Iris pigment epithelial cell (primary cell): ENCODE results near the gene ERICH6B.

Source experiments
- DNase-seq: peaks from one replicate; pipeline ENCODE4 v3.0.0-alpha.2; 2011; ENCODE audit warnings: low read depth

Gene ERICH6B

DNA sequence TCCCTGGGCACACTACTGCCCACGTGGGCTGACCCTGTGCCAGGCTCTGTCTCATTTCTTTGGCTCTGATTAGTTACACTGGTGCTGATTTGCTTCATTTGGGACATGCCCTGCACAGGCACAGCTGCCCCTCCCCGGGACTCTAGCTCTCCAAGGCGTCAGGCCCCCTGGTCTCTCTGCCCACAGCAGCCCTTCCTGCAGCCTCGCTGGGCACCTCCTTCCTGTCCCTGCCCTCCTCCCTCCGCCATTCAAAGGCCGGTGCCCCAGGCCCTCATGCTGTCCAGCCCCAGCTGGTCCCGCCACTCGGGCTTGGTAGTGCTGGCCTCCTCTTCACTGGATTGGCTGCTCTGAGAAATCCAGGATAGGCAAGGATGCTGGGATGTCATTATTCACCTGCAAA lies 73.1 kb downstream of the ERICH6B start:
- DNase-seq: no peak

- DNase-seq: no peak
Observed at GRCh38 chr13:45541806-45542205, 73.7 kb downstream of the ERICH6B start.

GRCh38 chr13:45540864-45541263 lies 74.7 kb downstream of the ERICH6B start:
- DNase-seq: no peak

- DNase-seq: no peak
Observed at GRCh38 chr13:45540195-45540594, 75.3 kb downstream of the ERICH6B start.

DNA sequence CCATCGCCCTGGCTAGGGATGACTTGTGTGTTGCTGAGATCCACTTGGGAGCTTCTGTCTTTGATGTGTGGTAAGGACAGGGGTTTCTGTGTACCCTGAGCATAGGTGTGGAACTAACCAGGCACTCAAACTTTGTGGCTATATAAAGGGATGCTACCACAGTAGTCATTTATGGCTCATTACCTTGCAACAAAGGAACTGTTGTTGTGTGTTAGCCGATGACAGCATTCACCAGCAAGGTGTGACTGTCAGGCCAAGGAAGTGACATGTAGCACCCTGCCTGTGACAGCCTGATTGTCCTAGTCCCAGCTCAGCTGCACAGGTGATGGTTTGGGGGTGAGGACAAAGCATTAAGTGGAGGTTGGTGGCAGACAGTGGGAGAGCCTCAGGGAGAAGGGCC lies 77.2 kb downstream of the ERICH6B start:
- no peak for DNase-seq

- peak; percentile 30 for DNase-seq
Observed at GRCh38 chr13:45537516-45537915, 78.0 kb downstream of the ERICH6B start.

GRCh38 chr13:45536224-45536623 lies 79.3 kb downstream of the ERICH6B start:
- DNase-seq: no peak

GRCh38 chr13:45534604-45535003 lies 80.9 kb downstream of the ERICH6B start:
- DNase-seq: no peak

DNA sequence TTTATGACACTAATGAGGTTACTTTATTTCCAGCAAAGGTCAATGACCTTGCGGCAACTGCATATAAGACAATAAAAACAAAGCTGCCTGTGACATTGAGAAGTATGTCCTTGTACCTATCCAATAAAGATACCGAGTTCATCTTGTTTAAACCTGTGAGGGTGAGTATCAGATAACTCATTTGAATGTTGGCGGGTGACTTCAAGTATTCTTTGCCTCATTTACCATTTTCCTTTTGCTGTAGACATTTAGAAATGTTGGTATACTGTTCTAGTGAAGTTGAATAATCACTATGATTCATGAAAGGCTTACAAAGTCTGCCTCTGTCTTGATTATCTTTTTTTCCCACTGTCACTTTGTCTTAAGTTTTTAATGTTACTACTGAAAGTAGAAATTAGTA lies 85.8 kb downstream of the ERICH6B start:
- DNase-seq: no peak

GRCh38 chr13:45527699-45528462 lies 87.7 kb downstream of the ERICH6B start:
- DNase-seq: peak; percentile 45

DNA sequence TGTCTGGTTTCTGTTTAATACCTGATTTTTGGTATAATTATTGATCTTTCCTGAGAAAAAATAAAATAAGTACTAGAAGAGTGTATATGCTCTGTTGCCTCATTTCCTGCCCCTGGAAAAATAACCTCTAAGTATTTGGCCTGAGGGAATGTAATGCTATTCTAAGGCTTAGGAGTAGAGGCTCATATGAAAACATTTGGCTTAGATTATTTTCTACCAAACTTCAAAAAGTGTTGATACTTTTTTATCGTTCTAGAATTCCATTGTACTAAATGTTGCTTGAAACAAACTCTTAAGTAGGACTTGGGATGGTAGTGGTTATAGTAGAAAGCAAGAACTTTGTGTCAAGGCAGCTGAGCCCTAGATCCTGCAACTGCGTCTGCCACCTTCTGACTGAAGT lies 93.0 kb downstream of the ERICH6B start:
- DNase-seq: peak; percentile 39

DNA sequence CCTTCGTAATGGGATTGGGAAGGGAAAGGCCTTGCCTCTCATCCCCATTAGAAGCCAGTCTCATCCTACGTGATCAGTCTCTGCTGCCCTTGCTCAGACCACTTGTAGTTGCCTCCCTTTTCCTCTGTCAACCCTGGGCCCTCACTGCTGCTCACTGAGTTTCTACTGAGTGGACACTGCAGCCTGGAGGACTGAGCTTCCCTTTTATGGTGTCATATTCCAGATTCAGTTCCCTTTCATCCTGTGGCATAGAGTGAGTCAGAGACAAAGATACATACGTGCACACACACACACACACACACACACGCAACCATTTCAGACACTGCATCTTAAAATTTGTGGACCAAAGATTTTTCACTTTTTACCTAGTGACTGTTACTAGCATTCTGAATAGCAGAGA lies 94.2 kb downstream of the ERICH6B start:
- peak; percentile 82 for DNase-seq

DNA sequence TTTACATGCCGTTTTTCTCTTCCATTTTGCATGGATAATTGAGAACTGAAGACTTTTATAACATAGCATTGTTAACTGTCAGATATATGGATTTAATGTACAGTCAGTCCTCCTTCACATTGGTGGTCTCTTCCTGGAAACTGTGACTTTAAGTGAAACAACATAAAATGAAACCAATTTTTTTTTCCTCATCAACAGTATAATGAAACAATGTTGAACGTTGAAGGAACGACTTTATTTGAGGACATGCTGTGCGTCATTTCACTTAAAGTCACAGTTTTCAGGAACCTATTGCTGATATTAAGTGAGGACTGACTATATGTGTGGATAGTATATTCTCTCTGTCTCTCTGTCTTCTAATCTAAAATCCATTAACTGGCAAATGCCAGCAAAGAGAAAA lies 96.0 kb downstream of the ERICH6B start:
- no peak for DNase-seq

DNA sequence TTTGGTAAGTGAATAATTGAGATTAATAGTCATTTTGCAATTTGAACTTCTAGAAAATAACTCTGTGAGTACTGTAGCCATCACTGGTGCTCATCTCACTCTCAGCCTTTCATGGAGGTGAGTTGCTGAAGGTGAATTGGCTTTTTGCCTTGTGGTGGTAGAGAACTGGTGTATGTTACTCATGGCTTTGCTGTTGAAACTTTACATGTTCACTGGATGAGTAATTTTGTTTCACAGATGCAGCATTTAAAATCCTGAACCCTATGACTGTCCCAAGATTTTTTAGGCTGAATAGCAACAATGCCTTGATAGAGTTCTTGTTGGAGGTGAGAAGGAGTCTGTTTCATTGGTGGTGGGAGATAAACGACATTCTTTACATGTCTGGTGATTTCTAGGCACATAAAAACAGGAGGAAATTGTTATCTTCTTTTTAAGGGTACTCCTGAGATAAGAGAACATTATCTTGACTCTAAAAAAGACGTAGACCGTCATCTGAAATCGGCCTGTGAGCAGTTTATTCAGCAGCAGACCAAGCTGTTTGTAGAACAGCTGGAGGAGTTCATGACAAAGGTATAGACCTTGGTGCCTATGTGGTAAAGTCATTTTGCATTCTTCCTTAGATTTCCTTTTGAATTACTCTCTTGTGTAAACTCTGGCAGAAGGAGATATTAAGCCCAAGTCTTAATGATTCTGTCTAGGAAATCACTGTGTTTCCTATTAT lies 96.9 kb downstream of the ERICH6B start:
- peak; percentile 72 for DNase-seq

DNA sequence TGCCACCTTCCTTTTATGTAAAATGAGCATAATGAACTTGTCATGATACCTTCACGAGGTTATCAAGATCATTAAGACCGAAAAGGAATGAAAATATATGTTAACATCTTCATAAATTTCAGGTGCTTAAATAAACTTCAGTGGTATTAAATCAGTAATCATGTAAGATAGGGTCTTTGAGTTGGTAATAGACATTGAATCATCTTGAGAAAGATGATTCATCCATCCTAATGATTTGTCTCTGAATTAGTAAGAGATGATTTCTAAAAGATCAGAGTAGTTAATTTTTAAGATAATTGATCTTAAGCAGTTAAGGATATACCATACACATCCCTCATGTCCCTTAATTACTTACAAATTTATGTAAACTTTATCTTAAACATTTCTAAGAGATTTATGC lies 98.8 kb downstream of the ERICH6B start:
- no peak for DNase-seq

DNA sequence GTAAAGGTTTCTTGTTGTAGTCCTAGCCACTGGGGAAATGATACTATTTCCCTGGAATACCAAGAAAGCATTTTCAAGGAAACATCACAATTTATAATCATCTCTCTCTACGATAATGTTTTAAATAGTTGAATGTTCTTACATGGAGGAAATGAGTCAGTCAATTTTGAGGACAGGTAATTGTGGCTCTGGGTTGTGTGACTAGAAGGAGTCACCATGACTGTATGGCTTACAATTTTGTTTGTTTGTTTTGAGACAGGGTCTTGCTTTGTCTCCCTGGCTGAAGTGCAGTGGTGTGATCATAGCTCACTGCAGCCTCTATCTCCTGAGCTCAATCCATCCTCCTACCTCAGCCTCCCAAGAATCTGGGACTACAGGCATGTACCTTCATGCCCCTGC lies 103.4 kb downstream of the ERICH6B start:
- DNase-seq: no peak

DNA sequence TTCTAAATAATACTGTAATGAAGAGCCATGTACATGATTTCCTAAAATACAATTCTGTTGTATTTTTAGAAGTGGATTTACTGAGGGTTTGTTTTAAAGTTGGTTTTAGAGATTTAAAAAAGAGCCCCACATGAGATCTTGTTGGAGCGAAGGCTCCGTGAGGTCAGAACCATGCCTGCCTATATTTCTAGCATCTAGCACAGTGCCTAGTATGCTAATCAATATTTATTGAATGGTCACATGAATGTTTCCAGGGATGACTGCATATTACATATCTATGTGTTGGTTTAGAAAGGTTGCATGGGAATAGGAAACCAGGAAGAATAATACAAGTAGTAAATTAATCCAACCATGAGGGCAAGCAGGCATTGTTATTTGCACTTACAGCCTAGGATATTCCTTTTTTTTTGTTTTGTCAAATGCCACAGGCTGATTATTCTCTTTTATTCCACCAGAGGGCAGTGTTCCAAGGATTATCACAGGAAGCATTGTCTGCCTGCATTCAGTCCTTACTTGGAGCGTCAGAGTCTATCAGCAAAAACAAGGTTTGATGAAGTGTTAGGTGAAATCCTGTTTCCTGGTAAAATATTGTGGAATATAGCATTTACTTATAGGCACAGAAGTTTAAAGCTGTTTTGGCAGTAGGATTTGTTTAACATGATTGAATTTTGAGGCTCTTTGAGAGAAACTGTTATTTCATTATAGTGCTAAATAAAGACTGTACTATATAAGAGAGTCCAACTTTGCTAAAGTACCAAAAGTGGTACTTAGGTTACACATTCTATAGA lies 104.0 kb downstream of the ERICH6B start:
- peak; percentile 77 for DNase-seq

DNA sequence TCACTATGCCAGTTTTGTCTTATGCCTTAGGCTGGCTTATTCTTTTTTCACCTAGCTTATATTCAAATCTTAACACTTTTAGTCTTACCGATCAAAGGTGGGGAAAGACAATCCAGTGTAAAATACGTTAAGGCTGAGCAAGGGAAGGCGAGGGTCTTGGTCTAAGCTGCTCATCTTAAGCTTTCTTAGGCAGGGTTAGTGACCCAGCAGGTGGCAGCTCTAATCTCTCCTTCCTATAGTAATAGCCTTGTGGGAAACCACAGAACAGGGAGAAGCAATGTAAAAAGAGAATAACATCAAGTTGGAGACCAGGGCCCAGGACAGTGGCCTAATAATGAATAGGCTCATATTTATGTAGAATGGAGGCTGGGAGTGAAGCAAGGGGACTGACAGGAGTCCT lies 104.9 kb downstream of the ERICH6B start:
- DNase-seq: no peak

DNA sequence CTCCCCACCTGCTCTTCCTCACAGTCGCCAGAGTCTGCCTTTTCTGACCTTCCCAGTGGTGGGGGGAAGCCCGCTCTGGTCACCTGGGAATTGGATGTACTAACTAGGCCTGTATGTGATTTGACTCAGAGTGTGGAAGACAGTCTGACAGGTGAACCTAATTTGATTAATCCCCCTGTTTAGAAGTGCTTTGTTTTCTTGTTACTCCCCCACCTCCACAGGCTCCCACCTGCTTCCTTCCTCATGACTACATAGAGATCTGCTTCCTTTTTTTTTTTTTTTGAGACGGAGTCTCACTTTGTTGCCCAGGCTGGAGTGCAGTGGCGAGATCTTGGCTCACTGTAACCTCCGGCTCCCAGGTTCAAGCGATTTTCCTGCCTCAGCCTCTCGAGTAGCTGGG lies 106.8 kb downstream of the ERICH6B start:
- DNase-seq: no peak

DNA sequence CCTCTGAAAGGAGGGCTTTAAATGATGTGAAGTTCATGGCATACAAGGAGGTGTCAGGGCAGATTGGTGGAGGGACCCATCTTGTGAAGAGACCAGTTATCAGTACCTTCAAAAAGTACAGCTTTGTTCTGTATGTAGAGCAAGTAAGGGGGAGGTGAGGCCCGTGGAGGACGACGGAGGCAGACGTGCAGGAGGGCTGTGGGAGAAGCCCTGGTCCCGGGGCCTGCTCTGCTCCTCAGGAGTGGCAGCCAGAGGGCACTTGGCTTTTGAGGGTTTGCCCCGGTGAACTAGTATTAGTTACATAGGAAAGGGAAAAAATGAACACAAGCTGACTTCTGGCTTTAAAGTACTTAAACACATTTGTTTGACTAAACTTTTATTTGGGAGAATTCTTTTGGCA lies 108.7 kb downstream of the ERICH6B start:
- DNase-seq: no peak

- DNase-seq: no peak
Observed at GRCh38 chr13:45503658-45504057, 111.9 kb downstream of the ERICH6B start.

DNA sequence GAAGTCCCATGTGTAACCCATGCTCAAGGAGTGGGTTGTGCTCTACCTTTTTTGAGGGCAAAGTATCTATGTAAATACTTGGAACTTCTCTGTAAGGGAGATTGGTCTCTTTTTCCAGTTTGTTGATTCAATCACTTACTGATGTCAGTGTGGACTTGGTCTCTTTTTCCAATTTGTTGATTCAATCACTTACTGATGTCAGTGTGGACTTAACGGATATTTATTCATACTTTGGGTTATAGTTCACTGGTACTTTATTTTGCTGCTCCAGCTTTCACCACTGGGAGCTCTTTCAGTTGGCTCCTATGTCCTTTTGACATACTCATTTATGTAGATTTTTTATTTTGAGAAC lies 114.4 kb downstream of the ERICH6B start:
- peak; percentile 14 for DNase-seq
